HepG2 (cell line): Measurements from ENCODE around the gene PLRG1. TPM values are rescaled to one million over a fixed set of nuclear protein-coding genes. Genes with fewer than 3 reads are reported as not detected.

Experiments
- ATAC-seq: fragments of 200-7000 bp; cut with Tn5 transposase; 3 replicates; pipeline ENCODE4 v1.9.1; 2020; ENCODE audit warnings: mild to moderate bottlenecking, moderate library complexity
- BruUV-seq: library from RNA; stranded (reverse); fragments of 400-500 nt; replicated peaks from 2 replicates; lab custom pipeline; 2021; lab: Mats Ljungman, UMichigan
- CTCF ChIA-PET: fragments of 300-600 bp; formaldehyde crosslinking; extraction: SDS; loops from one replicate; lab custom pipeline; 2021; ENCODE audit warnings: low total read pairs, inconsistent platforms, low intra/inter-chr PET ratio; lab: Yijun Ruan, JAX
- POLR2A ChIA-PET: fragments of 350-600 bp; sonication (Branson Sonifier 250); formaldehyde crosslinking; loops from one replicate; lab custom pipeline; 2020; ENCODE audit warnings: antibody characterized with exemption, inconsistent platforms; lab: Yijun Ruan, JAX
- DNase-seq: peaks from one replicate; pipeline ENCODE4 v3.0.0-alpha.2; 2015; ENCODE audit warnings: low spot score
- FAIRE-seq: peaks from 3 replicates; lab custom pipeline; 2011; peaks lifted over from hg19 to GRCh38; lab: Jason Lieb, UNC
- H2AFZ ChIP-seq: one replicate; pipeline ENCODE4 v1.6.1; 2011; ENCODE audit warnings: low read length, inconsistent platforms
- H3K27ac ChIP-seq: fragments of 300-600 bp; 3 replicates; pipeline ENCODE4 v1.8.0; 2011; ENCODE audit warnings: mixed run types, mild to moderate bottlenecking, mixed read lengths, low read length, inconsistent platforms; ENCODE audit not compliant: insufficient read depth; ENCODE audit errors: extremely low read length
- H3K27me3 ChIP-seq, 2 experiments: fragments of 200-600 bp in 1 of 2; 2 replicates in 1 of 2; 3 replicates in 1 of 2; pipeline versions ENCODE4 v1.6.0 to v1.8.0; 2011; ENCODE audit warnings: low read length in 2 of 2, mild to moderate bottlenecking in 2 of 2, moderate library complexity in 2 of 2, inconsistent platforms in 1 of 2; ENCODE audit not compliant: insufficient read depth in 2 of 2, control insufficient read depth in 1 of 2
- H3K36me3 ChIP-seq, 2 experiments: fragments of 200-600 bp in 1 of 2; replicated peaks in 1 of 2; 2 replicates in 1 of 2; 3 replicates in 1 of 2; pipeline versions ENCODE4 v1.5.1 to v1.8.0; 2011; ENCODE audit warnings: low read length in 2 of 2, inconsistent platforms in 1 of 2; ENCODE audit not compliant: insufficient read depth in 2 of 2, control insufficient read depth in 1 of 2
- H3K4me1 ChIP-seq: 2 replicates; pipeline ENCODE4 v1.5.1; 2012; ENCODE audit warnings: low read length, inconsistent platforms; ENCODE audit not compliant: insufficient read depth
- H3K4me2 ChIP-seq: 2 replicates; pipeline ENCODE4 v1.6.0; 2011; ENCODE audit warnings: low read depth, low read length, inconsistent platforms
- H3K4me3 ChIP-seq, 3 experiments: fragments of 200-600 bp in 1 of 3; sonication (generic), shearing (Covaris generic) in 1 of 3; replicated peaks in 1 of 3; 2 replicates each; pipeline ENCODE4 v1.5.1; 2011 to 2016; ENCODE audit warnings: low read length in 3 of 3, inconsistent platforms in 2 of 3, low read depth in 2 of 3, mild to moderate bottlenecking in 2 of 3, control low read depth in 1 of 3, mixed read lengths in 1 of 3; ENCODE audit not compliant: insufficient read depth in 1 of 3
- H3K79me2 ChIP-seq: one replicate; pipeline ENCODE4 v1.6.1; 2011; ENCODE audit warnings: low read length, inconsistent platforms; ENCODE audit not compliant: insufficient read depth
- H3K9ac ChIP-seq: 2 replicates; pipeline ENCODE4 v1.6.0; 2011; ENCODE audit warnings: mild to moderate bottlenecking, low read depth, low read length, inconsistent platforms; ENCODE audit not compliant: insufficient read depth
- H3K9me3 ChIP-seq: 2 replicates; pipeline ENCODE4 v1.5.1; 2012; ENCODE audit warnings: mild to moderate bottlenecking, low read length
- H4K20me1 ChIP-seq: 2 replicates; pipeline ENCODE4 v1.6.0; 2011; ENCODE audit warnings: inconsistent platforms, mild to moderate bottlenecking, low read length, moderate library complexity; ENCODE audit not compliant: insufficient read depth
- ARNT ChIP-seq: fragments of 450-650 bp; IDR thresholded peaks from 2 replicates; pipeline ENCODE4 v1.6.1; 2017
- DDIT3 ChIP-seq: sonication (generic); formaldehyde crosslinking; IDR thresholded peaks from 2 replicates; pipeline ENCODE4 v1.4.0; 2020; ENCODE audit warnings: mild to moderate bottlenecking, missing genetic modification reagents
- DNMT1 ChIP-seq: sonication (generic); formaldehyde crosslinking; IDR thresholded peaks from 2 replicates; pipeline ENCODE4 v1.5.1; 2020; ENCODE audit warnings: mild to moderate bottlenecking, missing genetic modification reagents
- KDM2A ChIP-seq: sonication (generic); formaldehyde crosslinking; IDR thresholded peaks from 2 replicates; pipeline ENCODE4 v1.4.0; 2020; ENCODE audit warnings: low read depth, missing genetic modification reagents, borderline replicate concordance
- NFYC ChIP-seq: IDR thresholded peaks from 2 replicates; pipeline ENCODE4 v1.6.1; 2016; ENCODE audit warnings: missing genetic modification reagents, missing compliant biosample characterization
- ONECUT2 ChIP-seq: sonication (generic); formaldehyde crosslinking; IDR thresholded peaks from 2 replicates; pipeline ENCODE4 v1.4.0; 2020; ENCODE audit warnings: missing genetic modification reagents
- PCBP2 ChIP-seq: fragments of 200-400 bp; formaldehyde crosslinking; optimal IDR thresholded peaks from 2 replicates; pipeline ENCODE3; 2018; ENCODE audit warnings: low read length, low read depth; ENCODE audit not compliant: poor library complexity, severe bottlenecking
- PRDM4 ChIP-seq: sonication (generic); formaldehyde crosslinking; IDR thresholded peaks from 2 replicates; pipeline ENCODE4 v1.9.0; 2021; ENCODE audit warnings: missing genetic modification reagents, borderline replicate concordance
- RFX1 ChIP-seq: fragments of 450-650 bp; IDR thresholded peaks from 2 replicates; pipeline ENCODE4 v1.6.1; 2017
- SIX4 ChIP-seq: sonication (generic); formaldehyde crosslinking; IDR thresholded peaks from 2 replicates; pipeline ENCODE4 v1.4.0; 2020; ENCODE audit warnings: missing genetic modification reagents
- TBX2 ChIP-seq: sonication (generic); formaldehyde crosslinking; IDR thresholded peaks from 2 replicates; pipeline ENCODE4 v1.5.0; 2020; ENCODE audit warnings: missing genetic modification reagents, mild to moderate bottlenecking, borderline replicate concordance
- TBX3 ChIP-seq: fragments of 450-650 bp; IDR thresholded peaks from 2 replicates; pipeline ENCODE4 v1.6.1; 2017; ENCODE audit warnings: antibody characterized with exemption, mild to moderate bottlenecking, inconsistent platforms, borderline replicate concordance
- ZBTB4 ChIP-seq: sonication (generic); formaldehyde crosslinking; IDR thresholded peaks from 2 replicates; pipeline ENCODE4 v1.4.0; 2020; ENCODE audit warnings: missing genetic modification reagents, mild to moderate bottlenecking, borderline replicate concordance
- ZMAT3 ChIP-seq: sonication (generic); formaldehyde crosslinking; conservative IDR thresholded peaks from 2 replicates; pipeline ENCODE4 v1.7.0; 2021; ENCODE audit warnings: missing genetic modification reagents
- ZNF224 ChIP-seq: sonication (generic); formaldehyde crosslinking; IDR thresholded peaks from 2 replicates; pipeline ENCODE4 v1.5.0; 2020; ENCODE audit warnings: mild to moderate bottlenecking, missing genetic modification reagents
- ZNF296 ChIP-seq: sonication (generic); formaldehyde crosslinking; conservative IDR thresholded peaks from 2 replicates; pipeline ENCODE4 v1.5.0; 2020; ENCODE audit warnings: mild to moderate bottlenecking, missing genetic modification reagents
- ZNF337 ChIP-seq: sonication (generic); formaldehyde crosslinking; IDR thresholded peaks from 2 replicates; pipeline ENCODE4 v1.5.1; 2020; ENCODE audit warnings: missing genetic modification reagents, low read depth, mild to moderate bottlenecking, borderline replicate concordance
- ZNF629 ChIP-seq: sonication (generic); formaldehyde crosslinking; conservative IDR thresholded peaks from 2 replicates; pipeline ENCODE4 v1.5.0; 2020; ENCODE audit warnings: missing genetic modification reagents
- WGBS: methylation state at CpG from one replicate; pipeline ENCODE4 v1.1.6; 2017; ENCODE audit warnings: low lambda C conversion rate; 5-methylcytosine and 5-hydroxymethylcytosine counted together
- in situ Hi-C: cut with HindIII; loops from 2 replicates; pipeline ENCODE4 v1.10.0; 2017; ENCODE audit warnings: low pct_unique_long_range_greater_than_20kb; ENCODE audit not compliant: extremely low pct_ligation_motif_present
- intact Hi-C: fragments of 100-400 bp; cut with micrococcal nuclease; formaldehyde crosslinking; loops from one replicate; pipeline ENCODE4 v1.10.0; 2022; ENCODE audit not compliant: unreplicated experiment
- polyA plus RNA-seq, 8 experiments: library from polyadenylated mRNA; depleted of rRNA in 3 of 8; stranded (reverse) in 7 of 8; unstranded in 1 of 8; fragments of >200 nt; fragmentation: Illumina TruSeq in 4 of 8; extraction: Trizol in 4 of 8; gene quantifications; 2 replicates each; pipeline versions ENCODE4 v1.2.1 to v1.2.3, GENCODE V29; 2011 to 2016; ENCODE audit warnings: low read depth in 4 of 8, missing spikeins in 1 of 8, mixed read lengths in 1 of 8; ENCODE audit not compliant: insufficient read depth in 1 of 8
- total RNA-seq, 5 experiments: library from RNA; depleted of rRNA; stranded (reverse); fragments of >200 nt; fragmentation: Illumina TruSeq; extraction: Trizol; gene quantifications; 2 replicates each; pipeline ENCODE4 v1.2.3, GENCODE V29; 2016; ENCODE audit warnings: low read depth in 1 of 5

The PLRG1 gene
- total and polyA plus RNA-seq, 2 of the 13 experiments (the other 11 are each of a cell fraction or from before 2014, with no cell fraction given): 77.3 to 110 TPM

GRCh38 chr4:154516318-154517029 lies 33.7 kb downstream of the PLRG1 start (continued):
- TF ChIP-seq ZBTB4 (no peak), ZNF337 (no peak), TBX3 (no peak)

GRCh38 chr4:154511981-154512380 lies 38.2 kb downstream of the PLRG1 start:
- H2AFZ ChIP-seq: no peak overlapping the region
- in situ Hi-C loops (no loop called here), intact Hi-C loops (no loop called here)
- FAIRE-seq (no peak), DNase-seq (no peak), ATAC-seq (no peak)
- H3K36me3 ChIP-seq: no peaks in the 10 kb centered on the region
- no peaks in the 10 kb centered on the region for H4K20me1 ChIP-seq
- H3K27ac ChIP-seq: no peak overlapping the region
- no peaks in the 10 kb centered on the region for H3K79me2 ChIP-seq
- no TSS peak for BruUV-seq
- no peak overlapping the region for H3K9ac ChIP-seq
- H3K4me2 ChIP-seq: no peak overlapping the region
- ChIA-PET POLR2A (no interaction called here), CTCF (no interaction called here)
- WGBS: 3% methylated on average over 4 of the region's 4 CpGs
- no peak overlapping the region for H3K4me3 ChIP-seq
- H3K4me1 ChIP-seq: no peaks in the 10 kb centered on the region
- no peaks in the 10 kb centered on the region for H3K9me3 ChIP-seq
- no peaks in the 10 kb centered on the region; a peak in 3 of 5 replicates for H3K27me3 ChIP-seq
- TF ChIP-seq ZMAT3 (CRISPR knock-in tag) (no peak), DNMT1 (no peak), TBX2 (CRISPR knock-in tag) (no peak), DDIT3 (CRISPR knock-in tag) (no peak), ZNF629 (CRISPR knock-in tag) (no peak), KDM2A (CRISPR knock-in tag) (no peak), ZNF224 (CRISPR knock-in tag) (no peak), RFX1 (no peak), ZNF296 (CRISPR knock-in tag) (no peak), ONECUT2 (no peak), NFYC (CRISPR knock-in tag) (no peak), ARNT (no peak), PCBP2 (no peak), SIX4 (CRISPR knock-in tag) (no peak), PRDM4 (CRISPR knock-in tag) (no peak)
